ENCODE data around the gene VWDE. TPM values are rescaled to one million over a fixed set of nuclear protein-coding genes. Genes with fewer than 3 reads are reported as not detected.

Gene VWDE
- total and polyA plus RNA-seq, 2 of the 8 experiments (the other 6 are each of a cell fraction or from before 2014, with no cell fraction given) = 11.0 to 21.2 TPM

DNA sequence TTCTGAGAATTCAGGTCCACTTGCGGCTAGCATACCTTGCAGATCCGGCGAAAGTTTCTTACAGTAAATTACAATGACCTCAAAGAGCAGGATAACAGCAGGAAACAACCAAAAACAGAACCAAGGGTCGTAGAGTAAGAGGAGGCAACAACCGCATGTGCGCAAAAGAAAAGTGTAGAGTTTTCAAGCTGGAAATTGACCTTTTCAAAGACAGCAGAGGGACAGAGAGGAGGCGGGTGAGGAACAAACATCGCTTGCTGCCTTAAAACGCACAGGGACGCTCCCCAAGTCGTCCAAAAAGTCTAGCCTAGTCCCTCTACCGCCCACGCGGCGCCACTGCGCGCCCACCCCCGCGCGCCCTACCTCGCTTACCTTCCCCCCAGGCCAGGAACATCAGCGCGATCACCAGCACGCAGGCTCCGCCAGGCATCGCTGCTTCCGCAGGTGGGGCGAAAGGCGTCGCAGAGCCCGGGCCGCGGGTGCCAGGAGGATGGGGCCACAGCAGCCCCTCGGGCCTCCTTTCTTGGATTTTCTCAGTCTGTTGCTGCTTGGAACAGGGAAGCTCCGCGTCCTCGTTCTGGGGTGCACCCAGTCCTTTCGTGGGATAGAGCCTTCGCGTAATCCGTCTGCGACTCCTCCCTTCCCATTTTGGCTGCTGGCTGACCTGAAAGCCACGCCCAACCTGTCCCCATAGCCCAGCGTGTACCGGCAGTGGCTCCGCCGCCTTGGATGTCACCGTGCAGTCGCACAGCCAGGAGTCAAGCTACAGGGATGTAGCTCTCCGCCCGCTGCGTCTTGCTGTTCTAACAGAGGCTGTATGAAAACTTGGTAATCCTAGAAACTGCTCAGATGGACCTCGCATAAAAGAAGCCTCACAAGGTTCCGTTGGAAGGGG lies at the start of gene VWDE (continued):
- TF ChIP-seq, protein P1, sequence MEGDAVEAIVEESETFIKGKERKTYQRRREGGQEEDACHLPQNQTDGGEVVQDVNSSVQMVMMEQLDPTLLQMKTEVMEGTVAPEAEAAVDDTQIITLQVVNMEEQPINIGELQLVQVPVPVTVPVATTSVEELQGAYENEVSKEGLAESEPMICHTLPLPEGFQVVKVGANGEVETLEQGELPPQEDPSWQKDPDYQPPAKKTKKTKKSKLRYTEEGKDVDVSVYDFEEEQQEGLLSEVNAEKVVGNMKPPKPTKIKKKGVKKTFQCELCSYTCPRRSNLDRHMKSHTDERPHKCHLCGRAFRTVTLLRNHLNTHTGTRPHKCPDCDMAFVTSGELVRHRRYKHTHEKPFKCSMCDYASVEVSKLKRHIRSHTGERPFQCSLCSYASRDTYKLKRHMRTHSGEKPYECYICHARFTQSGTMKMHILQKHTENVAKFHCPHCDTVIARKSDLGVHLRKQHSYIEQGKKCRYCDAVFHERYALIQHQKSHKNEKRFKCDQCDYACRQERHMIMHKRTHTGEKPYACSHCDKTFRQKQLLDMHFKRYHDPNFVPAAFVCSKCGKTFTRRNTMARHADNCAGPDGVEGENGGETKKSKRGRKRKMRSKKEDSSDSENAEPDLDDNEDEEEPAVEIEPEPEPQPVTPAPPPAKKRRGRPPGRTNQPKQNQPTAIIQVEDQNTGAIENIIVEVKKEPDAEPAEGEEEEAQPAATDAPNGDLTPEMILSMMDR (IDR thresholded peaks at IDR 0.05; ENCODE audit: control extremely low read depth in 1 of 3, insufficient read depth in 1 of 3, low read depth in 1 of 3, low read length in 3 of 3) = peak in 1 of 3 experiments; percentile 1; a peak in 1 of 4 replicates
- TF ChIP-seq EGR1 (IDR thresholded peaks at IDR 0.05; ENCODE audit: borderline replicate concordance, low read depth, low read length) (peak; percentile 96), FOSL1 (IDR thresholded peaks at IDR 0.05; ENCODE audit: insufficient read depth, low read depth, low read length) (no peak), GTF2F1 (IDR thresholded peaks at IDR 0.05; ENCODE audit: borderline replicate concordance, low read depth, low read length) (0 out of 2 replicates have a peak, but pooled peaks have one; percentile 44), BACH1 (IDR thresholded peaks at IDR 0.05; ENCODE audit: low read length) (peak; percentile 44; the same call in 1 of the 2 replicates), HDAC2 (IDR thresholded peaks at IDR 0.05; ENCODE audit: borderline replicate concordance in 1 of 2, low read depth in 2 of 2, low read length in 2 of 2) (peak; percentile 21 to 63; a peak in 1 of 4 replicates), KDM4A (IDR thresholded peaks at IDR 0.05; ENCODE audit: low read depth, low read length, severe bottlenecking) (peak; percentile 69), YY1 (IDR thresholded peaks at IDR 0.05; ENCODE audit: low read depth, low read length) (0 out of 2 replicates have a peak, but pooled peaks have one; percentile 7), TBP (IDR thresholded peaks at IDR 0.05; ENCODE audit: low read depth, low read length) (peak; percentile 80), POU5F1 (IDR thresholded peaks at IDR 0.05; ENCODE audit: low read depth, low read length) (no peak), POLR2A (IDR thresholded peaks at IDR 0.05; ENCODE audit: control extremely low read depth in 1 of 2, low read depth in 2 of 2, low read length in 2 of 2) (peak in 1 of 2 experiments; percentile 82; a peak in 2 of 3 replicates), RNF2 (IDR thresholded peaks at IDR 0.05; ENCODE audit: borderline replicate concordance, low read depth, low read length, missing control alignments, poor library complexity, severe bottlenecking) (no peak), CHD2 (IDR thresholded peaks at IDR 0.05; ENCODE audit: low read length) (no peak), CBX5 (IDR thresholded peaks at IDR 0.05; ENCODE audit: low read depth, low read length) (no peak), SP1 (IDR thresholded peaks at IDR 0.05; ENCODE audit: low read depth, low read length) (no peak), CEBPB (IDR thresholded peaks at IDR 0.05; ENCODE audit: low read depth, low read length) (no peak), NRF1 (IDR thresholded peaks at IDR 0.05; ENCODE audit: low read depth, low read length) (no peak), RBBP5 (IDR thresholded peaks at IDR 0.05; ENCODE audit: borderline replicate concordance, low read depth, low read length) (peak; percentile 97)
- TF ChIP-seq, protein P2, sequence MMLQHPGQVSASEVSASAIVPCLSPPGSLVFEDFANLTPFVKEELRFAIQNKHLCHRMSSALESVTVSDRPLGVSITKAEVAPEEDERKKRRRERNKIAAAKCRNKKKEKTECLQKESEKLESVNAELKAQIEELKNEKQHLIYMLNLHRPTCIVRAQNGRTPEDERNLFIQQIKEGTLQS (IDR thresholded peaks at IDR 0.05; ENCODE audit: insufficient read depth, low read depth, low read length) = no peak
- TF ChIP-seq, protein P3, sequence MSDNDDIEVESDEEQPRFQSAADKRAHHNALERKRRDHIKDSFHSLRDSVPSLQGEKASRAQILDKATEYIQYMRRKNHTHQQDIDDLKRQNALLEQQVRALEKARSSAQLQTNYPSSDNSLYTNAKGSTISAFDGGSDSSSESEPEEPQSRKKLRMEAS (IDR thresholded peaks at IDR 0.05) = peak; percentile 58; the same call in 1 of the 2 replicates

All from H1 (cell line).